Keratinocyte (primary cell): Measurements from ENCODE around the gene SLC38A6.

Source experiments
- EZH2 ChIP-seq: IDR thresholded peaks from one replicate; pipeline ENCODE4 v1.6.1; 2012; ENCODE audit warnings: inconsistent platforms, mild to moderate bottlenecking, low read length, moderate library complexity
- TF ChIP-seq, protein P1 (sequence below), 3 experiments: IDR thresholded peaks in 1 of 3; conservative IDR thresholded peaks in 1 of 3; optimal IDR thresholded peaks in 1 of 3; 2 replicates in 2 of 3; 3 replicates in 1 of 3; pipeline versions ENCODE3 to v1.5.1; 2011; ENCODE audit warnings: low read length in 3 of 3, mild to moderate bottlenecking in 3 of 3, moderate library complexity in 2 of 3, control low read depth in 1 of 3, inconsistent platforms in 1 of 3; ENCODE audit not compliant: insufficient read depth in 2 of 3; ENCODE audit errors: extremely low read depth in 1 of 3

DNA sequence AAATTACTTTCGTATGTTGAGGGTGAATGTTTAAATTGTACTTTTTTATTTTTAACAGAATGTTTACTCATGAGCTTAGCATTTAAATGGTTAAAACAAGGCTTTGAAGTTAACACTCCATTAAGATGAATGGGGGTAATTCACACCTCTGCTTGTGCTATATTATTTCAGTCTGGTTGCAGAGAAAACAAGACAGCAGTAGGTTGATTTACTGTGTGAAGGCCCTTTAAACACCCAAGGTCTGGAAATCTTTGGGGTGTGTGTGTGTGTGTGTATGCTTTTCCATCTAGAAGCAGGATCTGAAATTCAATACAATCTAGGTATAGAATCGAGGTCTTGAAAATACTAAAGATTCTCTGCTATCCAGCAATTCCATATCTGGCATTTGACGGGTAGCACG, 83.8 kb downstream of the SLC38A6 start:
- TF ChIP-seq, protein P1, sequence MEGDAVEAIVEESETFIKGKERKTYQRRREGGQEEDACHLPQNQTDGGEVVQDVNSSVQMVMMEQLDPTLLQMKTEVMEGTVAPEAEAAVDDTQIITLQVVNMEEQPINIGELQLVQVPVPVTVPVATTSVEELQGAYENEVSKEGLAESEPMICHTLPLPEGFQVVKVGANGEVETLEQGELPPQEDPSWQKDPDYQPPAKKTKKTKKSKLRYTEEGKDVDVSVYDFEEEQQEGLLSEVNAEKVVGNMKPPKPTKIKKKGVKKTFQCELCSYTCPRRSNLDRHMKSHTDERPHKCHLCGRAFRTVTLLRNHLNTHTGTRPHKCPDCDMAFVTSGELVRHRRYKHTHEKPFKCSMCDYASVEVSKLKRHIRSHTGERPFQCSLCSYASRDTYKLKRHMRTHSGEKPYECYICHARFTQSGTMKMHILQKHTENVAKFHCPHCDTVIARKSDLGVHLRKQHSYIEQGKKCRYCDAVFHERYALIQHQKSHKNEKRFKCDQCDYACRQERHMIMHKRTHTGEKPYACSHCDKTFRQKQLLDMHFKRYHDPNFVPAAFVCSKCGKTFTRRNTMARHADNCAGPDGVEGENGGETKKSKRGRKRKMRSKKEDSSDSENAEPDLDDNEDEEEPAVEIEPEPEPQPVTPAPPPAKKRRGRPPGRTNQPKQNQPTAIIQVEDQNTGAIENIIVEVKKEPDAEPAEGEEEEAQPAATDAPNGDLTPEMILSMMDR (optimal IDR thresholded peaks at IDR 0.05 in 1 of 3, IDR thresholded peaks at IDR 0.05 in 1 of 3, conservative IDR thresholded peaks at IDR 0.05 in 1 of 3; ENCODE audit: extremely low read depth in 1 of 3, insufficient read depth in 2 of 3, low read length in 3 of 3) = no peak
- no peak for TF ChIP-seq EZH2
